H9 (cell line): ENCODE measurements around the gene NCOR2. TPM values are rescaled to one million over a fixed set of nuclear protein-coding genes. Genes with fewer than 3 reads are reported as not detected.
A peak's percentile ranks its signal among the peaks of the same experiment; 100 is the strongest.

Experiments
- DNase-seq: peaks from one replicate; pipeline ENCODE4 v3.0.0-alpha.2; 2017
- H2AFZ ChIP-seq: one replicate; pipeline ENCODE4 v1.6.1; 2013; ENCODE audit warnings: mild to moderate bottlenecking, low read length, control low read depth, moderate library complexity
- H2AK5ac ChIP-seq: 2 replicates; pipeline ENCODE4 v1.6.1; 2013; ENCODE audit warnings: low read length, control low read depth, mixed read lengths; ENCODE audit not compliant: insufficient read length
- H2BK120ac ChIP-seq: one replicate; pipeline ENCODE4 v1.6.1; 2013; ENCODE audit warnings: low read depth, mild to moderate bottlenecking, low read length, control low read depth, inconsistent platforms; ENCODE audit not compliant: poor library complexity, severe bottlenecking
- H2BK12ac ChIP-seq: 2 replicates; pipeline ENCODE4 v1.6.1; 2013; ENCODE audit warnings: low read length, control low read depth, mixed read lengths, low read depth; ENCODE audit not compliant: insufficient read length
- H2BK15ac ChIP-seq: 2 replicates; pipeline ENCODE4 v1.6.1; 2013; ENCODE audit warnings: low read depth, low read length, control low read depth
- H2BK20ac ChIP-seq: one replicate; pipeline ENCODE4 v1.6.1; 2013; ENCODE audit warnings: low read depth, mild to moderate bottlenecking, low read length, control low read depth, inconsistent platforms; ENCODE audit not compliant: poor library complexity, severe bottlenecking
- H2BK5ac ChIP-seq: 2 replicates; pipeline ENCODE4 v1.6.1; 2013; ENCODE audit warnings: low read length, control low read depth, mixed read lengths; ENCODE audit not compliant: insufficient read length
- H3K14ac ChIP-seq: 2 replicates; pipeline ENCODE4 v1.6.1; 2013; ENCODE audit warnings: low read length, control low read depth; ENCODE audit not compliant: insufficient read depth
- H3K18ac ChIP-seq: 2 replicates; pipeline ENCODE4 v1.6.1; 2013; ENCODE audit warnings: low read depth, mild to moderate bottlenecking, mixed read lengths, low read length, control low read depth; ENCODE audit not compliant: insufficient read length
- H3K23ac ChIP-seq: 2 replicates; pipeline ENCODE4 v1.6.1; 2013; ENCODE audit warnings: low read length, control low read depth, mixed read lengths, low read depth; ENCODE audit not compliant: insufficient read length
- H3K23me2 ChIP-seq: 2 replicates; pipeline ENCODE4 v1.6.1; 2013; ENCODE audit warnings: low read depth, mild to moderate bottlenecking, mixed read lengths, low read length, control low read depth; ENCODE audit not compliant: insufficient read length, poor library complexity, severe bottlenecking
- H3K27ac ChIP-seq: 2 replicates; pipeline ENCODE4 v1.5.1; 2013; ENCODE audit warnings: low read length, control low read depth, mixed read lengths, low read depth; ENCODE audit not compliant: insufficient read length
- H3K27me3 ChIP-seq: 2 replicates; pipeline ENCODE4 v1.6.1; 2013; ENCODE audit warnings: low read length, control low read depth, inconsistent platforms; ENCODE audit not compliant: insufficient read depth
- H3K4ac ChIP-seq: 2 replicates; pipeline ENCODE4 v1.6.1; 2013; ENCODE audit warnings: low read depth, mild to moderate bottlenecking, control low read depth, inconsistent platforms, low read length, moderate library complexity
- H3K4me1 ChIP-seq: 2 replicates; pipeline ENCODE4 v1.6.1; 2013; ENCODE audit warnings: low read length, control low read depth, inconsistent platforms; ENCODE audit not compliant: insufficient read depth
- H3K4me2 ChIP-seq: 2 replicates; pipeline ENCODE4 v1.6.1; 2013; ENCODE audit warnings: low read length, control low read depth, mixed read lengths; ENCODE audit not compliant: insufficient read length, insufficient read depth
- H3K56ac ChIP-seq: 2 replicates; pipeline ENCODE4 v1.6.1; 2013; ENCODE audit warnings: low read depth, mild to moderate bottlenecking, mixed read lengths, low read length, control low read depth; ENCODE audit not compliant: insufficient read length
- H3K79me1 ChIP-seq: 2 replicates; pipeline ENCODE4 v1.6.1; 2013; ENCODE audit warnings: low read depth, mild to moderate bottlenecking, moderate library complexity, low read length, control low read depth, inconsistent platforms; ENCODE audit not compliant: insufficient read depth, poor library complexity, severe bottlenecking
- H3K79me2 ChIP-seq: 2 replicates; pipeline ENCODE4 v1.6.1; 2013; ENCODE audit warnings: low read length, control low read depth, inconsistent platforms; ENCODE audit not compliant: insufficient read depth
- H3K9ac ChIP-seq: 2 replicates; pipeline ENCODE4 v1.6.1; 2013; ENCODE audit warnings: low read length, control low read depth, mixed read lengths; ENCODE audit not compliant: insufficient read length; ENCODE audit errors: extremely low read depth
- H3K9me3 ChIP-seq: one replicate; pipeline ENCODE4 v1.6.1; 2013; ENCODE audit warnings: low read depth, low read length, inconsistent platforms; ENCODE audit not compliant: control insufficient read depth
- H3T11ph ChIP-seq: one replicate; pipeline ENCODE4 v1.6.1; 2013; ENCODE audit warnings: mild to moderate bottlenecking, low read length, control low read depth, inconsistent platforms
- H4K20me1 ChIP-seq: one replicate; pipeline ENCODE4 v1.6.1; 2013; ENCODE audit not compliant: control insufficient read depth, insufficient read length, insufficient read depth
- H4K5ac ChIP-seq: 2 replicates; pipeline ENCODE4 v1.6.1; 2013; ENCODE audit warnings: low read depth, mild to moderate bottlenecking, mixed read lengths, low read length, control low read depth; ENCODE audit not compliant: insufficient read length
- H4K8ac ChIP-seq: replicated peaks from 2 replicates; pipeline ENCODE4 v1.6.1; 2013; ENCODE audit warnings: low read length, control low read depth, mixed read lengths, low read depth; ENCODE audit not compliant: insufficient read length
- H4K91ac ChIP-seq: 2 replicates; pipeline ENCODE4 v1.6.1; 2013; ENCODE audit warnings: low read depth, mild to moderate bottlenecking, moderate library complexity, mixed read lengths, low read length, control low read depth; ENCODE audit not compliant: insufficient read length
- H3K27ac Mint-ChIP-seq, 3 experiments: 2 replicates in 2 of 3; 3 replicates in 1 of 3; pipeline ENCODE4 v1.8.0; 2020 to 2021; ENCODE audit warnings: mixed read lengths in 3 of 3, mild to moderate bottlenecking in 1 of 3, moderate library complexity in 1 of 3
- H3K27me3 Mint-ChIP-seq: 2 replicates; pipeline ENCODE4 v1.8.0; 2021; ENCODE audit warnings: low read depth, mild to moderate bottlenecking, moderate library complexity, mixed read lengths
- H3K36me3 Mint-ChIP-seq, 3 experiments: 2 replicates in 2 of 3; 3 replicates in 1 of 3; pipeline ENCODE4 v1.8.0; 2020 to 2021; ENCODE audit warnings: low read depth in 3 of 3, mixed read lengths in 3 of 3; ENCODE audit not compliant: insufficient read depth in 1 of 3
- H3K4me1 Mint-ChIP-seq, 2 experiments: 2 replicates each; pipeline ENCODE4 v1.8.0; 2020; ENCODE audit warnings: mixed read lengths in 2 of 2
- H3K4me3 Mint-ChIP-seq, 2 experiments: 2 replicates in 1 of 2; 3 replicates in 1 of 2; pipeline ENCODE4 v1.8.0; 2020 to 2021; ENCODE audit warnings: mild to moderate bottlenecking in 2 of 2, mixed read lengths in 2 of 2, moderate library complexity in 1 of 2
- H3K9me3 Mint-ChIP-seq, 2 experiments: 2 replicates in 1 of 2; 3 replicates in 1 of 2; pipeline ENCODE4 v1.8.0; 2020; ENCODE audit warnings: mild to moderate bottlenecking in 2 of 2, mixed read lengths in 2 of 2, moderate library complexity in 1 of 2
- WGBS: extraction: QIAGEN DNeasy Blood & Tissue Kit; methylation state at CpG from one replicate; pipeline ENCODE4 v1.1.7; 2013; ENCODE audit warnings: missing lambda C conversion rate, low lambda C conversion rate, mixed read lengths; ENCODE audit not compliant: insufficient read length; ENCODE audit errors: extremely low coverage; 5-methylcytosine and 5-hydroxymethylcytosine counted together
- total RNA-seq: library from RNA; stranded (reverse); gene quantifications from 2 replicates; pipeline ENCODE4 v1.2.1, GENCODE V29; 2021
- TF ChIP-seq, protein P1 (sequence below): fragments of 200-600 bp; sonication (generic); conservative IDR thresholded peaks from 3 replicates; pipeline ENCODE4 v1.8.0; 2021; ENCODE audit warnings: antibody characterized with exemption, mild to moderate bottlenecking

NCOR2 gene
- total RNA-seq, 1 experiment from 2014 or later: 226 TPM

DNA sequence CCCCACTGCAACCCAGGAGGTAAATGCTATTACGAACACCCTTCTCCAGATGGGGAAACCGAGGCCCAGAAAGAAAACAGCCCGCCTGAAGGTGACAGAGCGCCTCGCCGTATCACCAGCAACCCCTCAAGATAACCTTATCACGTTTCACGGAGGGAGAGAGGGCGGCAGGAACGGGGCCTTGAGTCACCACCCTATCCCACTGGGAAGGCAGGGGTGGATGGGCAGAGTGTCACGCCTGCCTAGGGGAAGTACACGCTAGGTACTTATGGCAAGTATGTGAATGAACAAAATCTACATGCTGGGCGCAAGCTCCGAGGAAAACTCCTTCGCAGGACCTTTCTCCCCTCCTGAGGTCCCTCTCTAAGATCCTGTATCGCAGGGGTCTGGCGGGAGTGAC, 17.8 kb downstream of the NCOR2 start:
- Mint-ChIP-seq H3K9me3 (no peaks in the 10 kb centered on the region), H3K4me1 (peaks cover 49 to 61% of the 10 kb centered on the region in 2 experiments), H3K36me3 (peaks cover 7 to 17% (median 15%) of the 10 kb centered on the region in 3 experiments), H3K27ac (peak overlapping the region in 1 of 3 experiments; percentile 91; a peak in 1 of 7 replicates), H3K27me3 (no peaks in the 10 kb centered on the region), H3K4me3 (no peak overlapping the region; a peak in 1 of 5 replicates)
- Histone ChIP-seq H4K91ac (no peak overlapping the region), H2AFZ (no peak overlapping the region), H3K27me3 (no peaks in the 10 kb centered on the region), H3K4me2 (no peak overlapping the region), H3T11ph (no peak overlapping the region), H4K20me1 (no peaks in the 10 kb centered on the region), H3K56ac (no peak overlapping the region), H3K9ac (no peak overlapping the region), H2BK12ac (no peak overlapping the region), H3K27ac (no peak overlapping the region), H3K23ac (no peak overlapping the region), H2BK15ac (no peak overlapping the region), H3K79me2 (peaks cover 79% of the 10 kb centered on the region), H3K4me1 (peaks cover 2% of the 10 kb centered on the region; the same call in 1 of the 2 replicates), H2AK5ac (no peak overlapping the region), H3K23me2 (no peaks in the 10 kb centered on the region), H2BK5ac (no peak overlapping the region), H2BK120ac (no peak overlapping the region), H2BK20ac (no peak overlapping the region), H3K4ac (no peak overlapping the region), H4K8ac (no peak overlapping the region), H3K18ac (no peak overlapping the region), H3K9me3 (no peaks in the 10 kb centered on the region), H4K5ac (no peak overlapping the region), H3K14ac (no peak overlapping the region), H3K79me1 (no peaks in the 10 kb centered on the region)
- WGBS: no CpG with 5 or more reads among the region's 17 CpGs
- TF ChIP-seq, protein P1, sequence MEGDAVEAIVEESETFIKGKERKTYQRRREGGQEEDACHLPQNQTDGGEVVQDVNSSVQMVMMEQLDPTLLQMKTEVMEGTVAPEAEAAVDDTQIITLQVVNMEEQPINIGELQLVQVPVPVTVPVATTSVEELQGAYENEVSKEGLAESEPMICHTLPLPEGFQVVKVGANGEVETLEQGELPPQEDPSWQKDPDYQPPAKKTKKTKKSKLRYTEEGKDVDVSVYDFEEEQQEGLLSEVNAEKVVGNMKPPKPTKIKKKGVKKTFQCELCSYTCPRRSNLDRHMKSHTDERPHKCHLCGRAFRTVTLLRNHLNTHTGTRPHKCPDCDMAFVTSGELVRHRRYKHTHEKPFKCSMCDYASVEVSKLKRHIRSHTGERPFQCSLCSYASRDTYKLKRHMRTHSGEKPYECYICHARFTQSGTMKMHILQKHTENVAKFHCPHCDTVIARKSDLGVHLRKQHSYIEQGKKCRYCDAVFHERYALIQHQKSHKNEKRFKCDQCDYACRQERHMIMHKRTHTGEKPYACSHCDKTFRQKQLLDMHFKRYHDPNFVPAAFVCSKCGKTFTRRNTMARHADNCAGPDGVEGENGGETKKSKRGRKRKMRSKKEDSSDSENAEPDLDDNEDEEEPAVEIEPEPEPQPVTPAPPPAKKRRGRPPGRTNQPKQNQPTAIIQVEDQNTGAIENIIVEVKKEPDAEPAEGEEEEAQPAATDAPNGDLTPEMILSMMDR: no peak
- DNase-seq: no peak
